GM12873 (cell line): Measurements from ENCODE around the gene NFKBIB.

Experiments
- TF ChIP-seq, protein P1 (sequence below): IDR thresholded peaks from 2 replicates; pipeline ENCODE4 v1.5.1; 2012; ENCODE audit warnings: low read depth, mild to moderate bottlenecking, moderate library complexity, low read length, control low read depth; ENCODE audit not compliant: insufficient read depth; ENCODE audit errors: missing control alignments

NFKBIB gene

DNA sequence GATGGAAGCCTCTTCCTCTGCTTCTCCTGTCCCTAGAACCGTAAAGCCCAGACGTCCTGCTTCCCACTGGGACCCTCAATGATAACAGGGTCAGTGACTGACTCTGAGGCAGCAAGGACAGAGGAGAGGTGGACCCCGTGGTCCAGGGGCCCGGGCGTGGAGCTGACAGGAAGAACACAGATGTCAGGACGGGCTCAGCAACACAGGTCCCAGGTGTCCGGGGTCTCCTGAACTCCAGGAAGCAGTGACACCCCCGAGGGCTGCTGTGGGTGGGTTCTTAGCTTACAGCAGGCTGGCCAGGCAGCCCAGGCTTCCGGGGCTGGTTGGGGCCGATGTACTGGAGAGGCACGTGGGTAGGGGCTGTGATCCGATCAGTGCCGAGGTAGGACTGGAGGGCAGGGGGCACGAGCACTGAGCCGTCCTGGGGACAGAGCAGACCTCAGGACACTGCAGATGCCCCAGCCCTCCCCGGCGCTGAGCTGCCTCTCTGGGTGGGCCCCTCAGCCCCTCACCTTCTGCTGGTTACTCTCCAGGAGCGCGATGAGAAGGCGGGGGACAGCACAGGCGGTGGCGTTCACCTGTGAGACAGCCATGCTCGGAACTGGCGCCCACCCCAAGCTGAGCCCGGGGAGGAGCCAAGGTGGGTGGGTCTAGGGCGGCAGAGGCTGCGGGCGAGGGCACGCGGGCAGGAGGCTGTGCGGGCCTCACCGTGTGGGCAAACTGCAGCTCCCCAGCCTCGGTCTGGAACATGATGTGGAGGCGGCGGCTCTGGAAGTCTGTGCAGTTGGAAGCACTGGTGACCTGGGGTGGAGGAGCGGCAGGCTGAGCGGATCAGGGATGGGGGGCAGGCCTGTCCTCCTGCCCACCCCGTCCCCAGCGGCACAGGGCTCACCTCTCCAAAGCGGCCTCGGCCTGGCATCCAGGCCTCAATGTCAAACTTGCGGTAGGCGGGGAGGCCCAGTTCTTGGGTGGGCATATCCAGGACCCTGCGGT, 15.9 kb downstream of the NFKBIB start:
- TF ChIP-seq, protein P1, sequence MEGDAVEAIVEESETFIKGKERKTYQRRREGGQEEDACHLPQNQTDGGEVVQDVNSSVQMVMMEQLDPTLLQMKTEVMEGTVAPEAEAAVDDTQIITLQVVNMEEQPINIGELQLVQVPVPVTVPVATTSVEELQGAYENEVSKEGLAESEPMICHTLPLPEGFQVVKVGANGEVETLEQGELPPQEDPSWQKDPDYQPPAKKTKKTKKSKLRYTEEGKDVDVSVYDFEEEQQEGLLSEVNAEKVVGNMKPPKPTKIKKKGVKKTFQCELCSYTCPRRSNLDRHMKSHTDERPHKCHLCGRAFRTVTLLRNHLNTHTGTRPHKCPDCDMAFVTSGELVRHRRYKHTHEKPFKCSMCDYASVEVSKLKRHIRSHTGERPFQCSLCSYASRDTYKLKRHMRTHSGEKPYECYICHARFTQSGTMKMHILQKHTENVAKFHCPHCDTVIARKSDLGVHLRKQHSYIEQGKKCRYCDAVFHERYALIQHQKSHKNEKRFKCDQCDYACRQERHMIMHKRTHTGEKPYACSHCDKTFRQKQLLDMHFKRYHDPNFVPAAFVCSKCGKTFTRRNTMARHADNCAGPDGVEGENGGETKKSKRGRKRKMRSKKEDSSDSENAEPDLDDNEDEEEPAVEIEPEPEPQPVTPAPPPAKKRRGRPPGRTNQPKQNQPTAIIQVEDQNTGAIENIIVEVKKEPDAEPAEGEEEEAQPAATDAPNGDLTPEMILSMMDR, result no peak

DNA sequence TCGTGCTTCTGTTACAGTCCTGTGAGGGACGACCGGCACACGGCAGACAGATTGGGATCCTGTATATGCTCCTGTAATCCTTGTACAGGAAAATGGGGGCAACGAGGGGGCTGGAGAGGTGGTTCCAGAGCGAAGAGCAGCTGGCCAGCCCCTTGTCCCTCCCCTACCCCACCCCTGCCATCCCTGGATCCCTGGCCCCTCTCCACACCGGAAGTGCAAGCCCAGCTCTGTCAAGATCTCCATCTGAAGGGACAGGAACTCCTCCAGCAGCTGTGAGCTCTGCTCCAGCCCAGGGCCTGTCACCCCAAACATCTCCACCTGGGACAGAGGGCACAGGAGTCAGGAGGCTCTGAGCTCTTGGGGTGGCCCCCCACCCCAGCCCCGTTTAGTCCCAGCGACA, 17.7 kb downstream of the NFKBIB start:
- TF ChIP-seq, protein P1, result no peak

DNA sequence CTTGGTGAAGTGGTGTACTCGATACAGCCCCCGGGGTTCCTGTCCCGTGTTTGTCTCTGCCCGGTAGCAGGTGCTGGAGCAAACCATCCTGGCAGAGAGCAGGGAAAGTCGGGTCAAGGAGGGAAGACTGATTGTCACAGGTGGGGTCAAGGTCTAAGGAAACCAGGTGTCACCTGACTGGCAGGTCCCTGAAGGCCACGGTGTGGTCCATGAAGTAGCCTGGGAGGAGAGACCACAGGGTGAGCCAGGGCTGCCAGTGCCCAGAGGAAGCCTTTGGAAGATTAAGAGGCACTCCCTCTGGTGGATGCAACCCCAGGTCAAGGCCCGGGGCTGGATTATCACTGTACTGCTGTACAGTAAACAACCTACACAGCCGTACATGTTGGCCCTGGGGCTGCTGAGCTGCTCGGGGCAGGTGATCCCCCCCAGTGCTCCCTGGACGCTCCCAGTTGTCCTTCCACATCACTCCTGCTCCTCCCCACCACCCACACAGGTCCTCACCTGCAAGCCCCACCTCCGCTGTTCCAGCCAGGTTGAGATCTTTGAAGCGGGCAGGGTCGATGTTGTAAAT, 18.2 kb downstream of the NFKBIB start:
- TF ChIP-seq, protein P1, result peak; percentile 19

DNA sequence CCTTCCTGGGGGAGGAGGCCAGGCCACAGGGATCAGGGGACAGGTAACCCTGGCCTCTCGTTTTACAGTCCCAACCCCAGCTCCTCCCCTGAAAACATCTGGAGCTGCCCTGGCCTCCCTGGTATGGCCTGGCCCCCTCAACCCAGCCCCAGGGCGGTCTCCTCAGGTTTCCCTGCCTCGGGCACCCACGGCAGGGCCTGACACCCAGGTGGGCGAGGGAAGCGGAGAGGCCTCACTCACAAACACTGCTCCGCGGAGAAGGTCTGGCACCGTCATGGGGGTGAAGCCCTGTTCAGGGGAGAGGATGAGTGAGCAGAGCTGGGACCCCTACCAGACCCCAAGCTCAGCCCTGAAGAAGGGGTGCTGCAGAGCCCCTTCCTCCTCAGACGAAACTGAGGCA, 18.8 kb downstream of the NFKBIB start:
- TF ChIP-seq, protein P1, result no peak

DNA sequence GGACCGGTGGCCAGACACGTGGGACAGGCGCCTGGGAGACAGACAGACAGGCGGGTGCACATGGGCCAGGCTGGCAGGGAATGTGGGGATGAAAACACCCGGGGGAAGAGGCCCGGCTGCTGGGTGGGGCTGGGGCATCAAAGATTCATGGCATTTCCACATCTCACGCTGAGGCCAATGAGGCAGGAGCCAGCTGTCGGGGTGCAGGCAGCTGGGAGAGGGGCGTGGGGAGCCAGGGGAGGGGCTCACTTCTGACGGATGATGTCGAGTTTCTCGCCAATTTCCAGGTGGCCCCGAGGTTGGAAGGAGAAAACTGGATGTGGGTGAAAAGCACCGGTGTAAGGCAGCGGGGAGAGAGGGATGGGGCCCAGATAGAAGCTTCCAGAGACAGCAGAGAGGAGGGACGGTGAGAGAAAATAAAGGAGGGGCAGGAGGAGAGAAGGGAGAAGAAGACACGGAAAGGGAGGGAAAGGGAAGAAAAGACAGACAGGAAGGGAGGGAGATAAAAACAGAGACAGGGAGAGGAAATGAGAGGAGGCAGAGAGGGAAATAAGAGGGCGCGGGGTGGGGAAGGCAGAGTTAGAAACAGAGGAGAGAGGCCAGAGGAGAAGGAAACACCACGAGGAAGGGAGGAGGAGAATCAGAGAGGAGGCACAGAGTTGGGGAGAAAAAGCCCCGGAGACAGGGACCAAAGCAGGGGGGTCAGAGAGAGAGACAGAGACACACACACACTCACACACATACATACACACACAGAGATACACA, 20.2 kb downstream of the NFKBIB start:
- TF ChIP-seq, protein P1, result no peak

DNA sequence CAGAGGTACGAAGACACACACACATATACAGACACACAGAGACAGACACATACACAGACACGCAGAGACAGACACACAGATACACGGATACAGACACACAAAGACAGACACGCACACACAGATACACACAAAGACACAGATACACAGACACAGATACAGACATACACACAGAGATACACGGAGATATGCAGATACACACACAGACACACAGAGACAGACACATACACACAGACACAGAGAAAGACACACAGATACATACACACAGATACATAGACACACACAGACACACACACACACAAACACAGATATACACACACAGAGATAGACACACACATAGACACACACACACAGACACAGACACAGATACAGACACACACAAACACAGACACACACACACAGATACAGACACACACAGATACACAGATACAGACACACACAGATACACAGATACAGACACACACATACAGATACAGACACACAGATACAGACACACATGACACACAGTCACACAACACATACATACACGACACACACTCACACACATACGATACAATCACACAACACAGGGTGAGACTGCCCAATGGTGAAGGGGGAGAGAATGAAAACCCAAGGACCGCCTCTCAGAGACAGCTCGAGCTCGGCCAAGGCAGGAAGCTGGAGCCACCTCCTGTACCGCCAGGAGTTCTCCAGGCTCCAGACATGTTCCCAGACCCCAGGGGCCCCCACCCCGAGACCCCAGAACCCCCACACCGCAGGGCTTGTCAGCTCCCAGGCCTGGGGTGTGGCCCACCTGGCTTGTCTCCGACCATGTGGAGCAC, 21.0 kb downstream of the NFKBIB start:
- TF ChIP-seq, protein P1, result no peak
